Endodermal cell (in vitro differentiated cells): ENCODE measurements around the gene LMO7. TPM values are rescaled to one million over a fixed set of nuclear protein-coding genes. Genes with fewer than 3 reads are reported as not detected.

Experiments used
- DNase-seq: peaks from one replicate; pipeline ENCODE4 v3.0.0-alpha.2; 2017
- H3K27ac ChIP-seq: 2 replicates; pipeline ENCODE4 v1.5.1; 2013; ENCODE audit warnings: mild to moderate bottlenecking, low read depth, low read length, moderate library complexity
- H3K27me3 ChIP-seq: 2 replicates; pipeline ENCODE4 v1.6.1; 2013; ENCODE audit warnings: mild to moderate bottlenecking, low read length, moderate library complexity; ENCODE audit not compliant: insufficient read depth, control insufficient read depth, poor library complexity, severe bottlenecking
- H3K36me3 ChIP-seq: 2 replicates; pipeline ENCODE4 v1.7.0; 2013; ENCODE audit warnings: mild to moderate bottlenecking, low read length, moderate library complexity; ENCODE audit not compliant: control insufficient read depth, insufficient read depth
- H3K4me1 ChIP-seq: one replicate; pipeline ENCODE4 v1.7.0; 2013; ENCODE audit warnings: low read length; ENCODE audit not compliant: control insufficient read depth, insufficient read depth
- H3K4me3 ChIP-seq: 2 replicates; pipeline ENCODE4 v1.5.1; 2013; ENCODE audit warnings: mild to moderate bottlenecking, low read length, moderate library complexity
- H3K9ac ChIP-seq: 2 replicates; pipeline ENCODE4 v1.6.1; 2013; ENCODE audit warnings: mild to moderate bottlenecking, low read length, moderate library complexity; ENCODE audit not compliant: poor library complexity, severe bottlenecking; ENCODE audit errors: extremely low read depth
- H3K9me3 ChIP-seq: 2 replicates; pipeline ENCODE4 v1.6.1; 2013; ENCODE audit warnings: mild to moderate bottlenecking, low read length, moderate library complexity; ENCODE audit not compliant: control insufficient read depth
- H3K27ac Mint-ChIP-seq: 2 replicates; pipeline ENCODE4 v1.8.0; 2020; ENCODE audit warnings: mixed read lengths
- H3K27me3 Mint-ChIP-seq: 2 replicates; pipeline ENCODE4 v1.8.0; 2021; ENCODE audit warnings: mild to moderate bottlenecking, mixed read lengths; ENCODE audit not compliant: insufficient read depth
- H3K36me3 Mint-ChIP-seq: 2 replicates; pipeline ENCODE4 v1.8.0; 2020; ENCODE audit warnings: low read depth, mixed read lengths
- H3K4me1 Mint-ChIP-seq: 2 replicates; pipeline ENCODE4 v1.8.0; 2020; ENCODE audit warnings: mixed read lengths
- H3K4me3 Mint-ChIP-seq: 2 replicates; pipeline ENCODE4 v1.8.0; 2020; ENCODE audit warnings: mild to moderate bottlenecking, moderate library complexity, mixed read lengths
- H3K9me3 Mint-ChIP-seq: 2 replicates; pipeline ENCODE4 v1.8.0; 2020; ENCODE audit warnings: mild to moderate bottlenecking, mixed read lengths
- CTCF ChIP-seq: fragments of 200-600 bp; sonication (generic); conservative IDR thresholded peaks from 2 replicates; pipeline ENCODE4 v1.5.0; 2021; ENCODE audit warnings: antibody characterized with exemption, mild to moderate bottlenecking
- WGBS, 2 experiments: methylation state at CpG; one replicate each; pipeline versions ENCODE4 v1.1.5 to v1.1.7; 2013; ENCODE audit warnings: missing lambda C conversion rate in 2 of 2, mixed read lengths in 1 of 2; ENCODE audit not compliant: insufficient coverage in 1 of 2, insufficient read length in 1 of 2; 5-methylcytosine and 5-hydroxymethylcytosine counted together
- total RNA-seq, 2 donors: library from RNA; stranded (reverse); fragmentation: NEBNext Ultra II Directional in 1 of 2; extraction: Animal tissue kit (Norgen Biotek cat#: 25700) in 1 of 2; gene quantifications; 2 replicates in 1 of 2; 3 replicates in 1 of 2; pipeline ENCODE4 v1.2.1, GENCODE V29; 2021

LMO7 gene
- total RNA-seq, 2 donors from 2014 or later, result 9.9 to 14.1 TPM

DNA sequence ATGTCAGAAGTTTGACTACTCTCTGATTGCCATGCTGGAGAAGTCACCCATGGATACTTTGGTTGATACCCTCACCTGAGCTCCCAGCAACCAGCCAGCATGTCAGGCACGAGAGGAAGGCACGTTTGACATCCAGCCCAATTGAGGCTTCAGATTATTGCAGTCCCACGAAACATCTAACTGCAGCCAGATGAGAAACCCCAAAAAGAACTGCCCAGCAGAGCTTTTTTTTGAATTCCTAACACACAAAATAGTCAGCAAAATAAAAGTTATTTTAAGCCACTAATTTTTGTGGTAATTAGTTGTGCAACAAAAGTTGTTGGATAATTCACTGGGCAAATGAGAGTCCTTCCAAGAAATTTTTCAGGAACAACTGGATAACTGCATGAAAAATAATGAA lies 259.0 kb downstream of the LMO7 start:
- no peaks in the 10 kb centered on the region for H3K9me3 ChIP-seq
- Mint-ChIP-seq H3K27me3 (no peaks in the 10 kb centered on the region), H3K36me3 (no peaks in the 10 kb centered on the region), H3K4me3 (no peak overlapping the region), H3K9me3 (no peaks in the 10 kb centered on the region), H3K27ac (no peak overlapping the region), H3K4me1 (peaks cover 38% of the 10 kb centered on the region)
- no peaks in the 10 kb centered on the region for H3K27me3 ChIP-seq
- no peak overlapping the region for H3K9ac ChIP-seq
- no peak for DNase-seq
- peaks cover 2% of the 10 kb centered on the region for H3K4me1 ChIP-seq
- no peak for TF ChIP-seq CTCF
- 82 to 100% methylated on average over 2 to 3 of the region's 3 CpGs for WGBS, 2 experiments
- H3K27ac ChIP-seq, result no peak overlapping the region
- no peaks in the 10 kb centered on the region for H3K36me3 ChIP-seq
- no peak overlapping the region for H3K4me3 ChIP-seq

DNA sequence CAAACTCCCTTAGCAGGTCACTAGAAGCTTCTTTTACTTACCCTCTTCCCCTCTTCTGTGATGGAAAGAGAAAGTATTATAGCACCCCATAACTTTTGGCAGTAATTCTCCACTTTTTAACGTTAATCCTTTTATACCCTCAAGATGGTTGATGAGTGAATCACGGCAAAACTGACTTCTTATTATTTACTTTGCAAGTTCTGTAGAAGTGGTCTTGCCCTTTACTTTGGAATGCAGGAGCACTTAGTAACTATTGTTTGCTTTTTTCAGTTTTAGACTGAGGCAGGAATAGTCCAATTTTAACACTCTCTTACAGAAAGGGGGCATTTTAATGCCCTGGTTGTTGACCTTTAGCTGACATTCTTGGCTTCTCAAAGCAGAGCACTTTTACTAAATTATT lies 260.1 kb downstream of the LMO7 start:
- no peak for DNase-seq
- no peaks in the 10 kb centered on the region for H3K36me3 ChIP-seq
- WGBS, 2 experiments, result 97% methylated on average over 2 of the region's 2 CpGs; no CpG with 5 or more reads in 1 of the 2 experiments
- Mint-ChIP-seq H3K36me3 (no peaks in the 10 kb centered on the region), H3K4me1 (peaks cover 30% of the 10 kb centered on the region), H3K4me3 (no peak overlapping the region), H3K27me3 (no peaks in the 10 kb centered on the region), H3K27ac (no peak overlapping the region), H3K9me3 (peaks cover 5% of the 10 kb centered on the region)
- H3K9me3 ChIP-seq, result no peaks in the 10 kb centered on the region
- no peak overlapping the region for H3K27ac ChIP-seq
- H3K4me3 ChIP-seq, result no peak overlapping the region
- no peaks in the 10 kb centered on the region for H3K27me3 ChIP-seq
- TF ChIP-seq CTCF, result no peak
- H3K9ac ChIP-seq, result no peak overlapping the region
- no peaks in the 10 kb centered on the region for H3K4me1 ChIP-seq

- TF ChIP-seq CTCF, result no peak
Observed at GRCh38 chr13:75897386-75897785, 261.3 kb downstream of the LMO7 start.

More at GRCh38 chr13:75897386-75897785, 261.3 kb downstream of the LMO7 start:
- Histone ChIP-seq H3K36me3 (no peaks in the 10 kb centered on the region), H3K27ac (no peak overlapping the region), H3K4me3 (no peak overlapping the region), H3K9me3 (no peaks in the 10 kb centered on the region), H3K4me1 (no peaks in the 10 kb centered on the region), H3K27me3 (peaks cover 10% of the 10 kb centered on the region), H3K9ac (no peak overlapping the region)
- Mint-ChIP-seq H3K4me1 (peaks cover 22% of the 10 kb centered on the region), H3K9me3 (peaks cover 5% of the 10 kb centered on the region), H3K27ac (no peak overlapping the region), H3K36me3 (no peaks in the 10 kb centered on the region), H3K27me3 (no peaks in the 10 kb centered on the region), H3K4me3 (no peak overlapping the region)
- DNase-seq, result no peak
- WGBS, 2 experiments, result 80 to 83% methylated on average over 1 of the region's 3 CpGs
